Duodenal mucosa (tissue), 2 donors: ENCODE measurements around the gene SSUH2.
A peak's percentile ranks its signal among the peaks of the same experiment; 100 is the strongest.
"Not testable (repeated sequence)": the region's sequence is repeated elsewhere in the genome, so short reads cannot be mapped to it uniquely, and the experiment has no call there.

Experiments
- H3K27ac ChIP-seq: one replicate; pipeline ENCODE4 v1.7.0; 2013; ENCODE audit warnings: low read depth, low read length
- H3K27me3 ChIP-seq, 2 donors: one replicate each; pipeline ENCODE4 v1.7.0; 2013; ENCODE audit warnings: low read length in 2 of 2, control low read depth in 1 of 2; ENCODE audit not compliant: insufficient read depth in 2 of 2, control insufficient read depth in 1 of 2
- H3K36me3 ChIP-seq, 2 donors: one replicate each; pipeline ENCODE4 v1.7.0; 2013; ENCODE audit warnings: low read length in 2 of 2, control low read depth in 1 of 2; ENCODE audit not compliant: insufficient read depth in 2 of 2, control insufficient read depth in 1 of 2
- H3K4me1 ChIP-seq, 2 donors: one replicate each; pipeline ENCODE4 v1.7.0; 2013; ENCODE audit warnings: low read length in 2 of 2, control low read depth in 1 of 2; ENCODE audit not compliant: insufficient read depth in 2 of 2, control insufficient read depth in 1 of 2
- H3K4me3 ChIP-seq, 2 donors: one replicate each; pipeline ENCODE4 v1.7.0; 2013; ENCODE audit warnings: low read length in 2 of 2, low read depth in 1 of 2
- H3K9ac ChIP-seq, 2 donors: one replicate each; pipeline ENCODE4 v1.7.0; 2013; ENCODE audit warnings: low read length in 2 of 2, low read depth in 1 of 2
- H3K9me3 ChIP-seq, 2 donors: one replicate each; pipeline ENCODE4 v1.7.0; 2013; ENCODE audit warnings: low read length in 2 of 2, control low read depth in 1 of 2; ENCODE audit not compliant: control insufficient read depth in 1 of 2

Gene SSUH2

DNA sequence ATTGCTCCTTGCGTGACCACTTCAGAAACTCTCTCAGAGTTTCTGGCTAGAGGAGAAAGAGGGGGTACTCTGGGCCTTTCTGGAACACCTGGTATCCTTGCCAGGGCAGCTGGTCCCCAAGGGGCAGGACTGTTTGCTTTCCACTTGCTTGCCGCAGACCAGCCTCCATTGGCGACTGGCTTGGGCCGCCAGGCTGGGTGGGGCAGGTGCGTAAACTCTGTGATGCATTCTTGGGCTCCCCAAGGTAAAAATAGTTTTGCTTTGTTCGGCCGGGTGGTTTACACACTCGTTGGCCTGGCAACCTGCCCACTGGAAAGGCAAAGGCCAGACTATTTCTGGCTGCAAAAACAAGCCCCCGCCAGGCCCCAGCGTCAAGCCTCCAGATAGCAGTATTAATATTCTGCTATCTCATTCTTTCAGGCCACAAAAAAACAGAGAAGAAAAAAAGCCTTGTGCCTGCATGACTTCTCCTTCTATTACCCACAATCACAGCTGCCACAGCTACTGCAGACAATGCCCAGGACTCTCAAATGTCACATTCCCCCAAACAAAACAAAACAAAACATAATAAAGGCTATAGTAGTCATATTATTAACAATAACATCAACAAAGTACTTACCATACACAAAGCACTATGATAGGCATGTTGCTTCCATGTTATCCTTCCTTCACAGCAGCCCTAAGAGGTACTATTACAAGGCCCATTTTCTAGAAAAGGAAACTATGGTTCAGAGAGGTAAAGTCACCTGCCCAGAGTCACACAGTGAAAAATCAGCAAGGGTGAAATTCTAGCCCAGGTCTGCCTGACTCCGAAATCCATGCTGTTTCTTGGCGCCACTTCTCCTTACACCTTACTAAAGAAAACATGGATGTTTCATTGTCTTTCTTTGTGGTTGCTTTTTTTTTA, 14.0 kb upstream of the SSUH2 start:
- Histone ChIP-seq H3K4me3 (no peak overlapping the region), H3K27me3 (no peaks in the 10 kb centered on the region), H3K4me1 (peaks cover 10 to 12% of the 10 kb centered on the region in 2 donors), H3K27ac (no peak overlapping the region), H3K9me3 (no peaks in the 10 kb centered on the region), H3K9ac (peak overlapping the region in 1 of 2 donors; percentile 28), H3K36me3 (no peaks in the 10 kb centered on the region)

DNA sequence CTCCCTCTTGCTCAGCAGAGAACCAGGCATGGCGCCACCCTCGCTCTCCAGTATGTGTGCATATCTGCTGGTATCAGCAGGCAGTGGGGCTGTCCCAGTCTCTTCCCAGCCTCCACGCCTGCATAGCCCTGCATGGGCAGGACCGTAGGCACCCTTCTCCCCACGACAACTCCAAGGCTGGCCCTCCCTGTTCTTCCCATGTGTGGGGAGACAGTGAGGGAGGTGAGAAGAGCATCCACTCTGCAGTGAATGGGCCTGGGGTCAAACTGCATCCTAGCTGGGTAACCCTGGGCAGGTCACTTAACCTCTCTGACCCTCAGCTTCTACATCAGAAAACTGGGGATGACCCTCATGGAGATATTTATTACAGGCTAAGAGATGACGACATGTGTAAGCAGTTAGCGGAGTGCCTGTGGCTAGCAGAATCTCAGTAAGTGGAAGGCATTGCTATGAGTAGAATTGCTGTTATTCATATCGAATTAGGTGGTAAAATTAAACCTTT, 13.3 kb upstream of the SSUH2 start:
- peaks cover 12% of the 10 kb centered on the region in 2 donors for H3K4me1 ChIP-seq
- no peaks in the 10 kb centered on the region for H3K9me3 ChIP-seq
- peak overlapping the region in 1 of 2 donors; percentile 28 for H3K9ac ChIP-seq
- no peak overlapping the region for H3K27ac ChIP-seq
- H3K27me3 ChIP-seq = no peaks in the 10 kb centered on the region
- no peak overlapping the region for H3K4me3 ChIP-seq
- H3K36me3 ChIP-seq = no peaks in the 10 kb centered on the region

DNA sequence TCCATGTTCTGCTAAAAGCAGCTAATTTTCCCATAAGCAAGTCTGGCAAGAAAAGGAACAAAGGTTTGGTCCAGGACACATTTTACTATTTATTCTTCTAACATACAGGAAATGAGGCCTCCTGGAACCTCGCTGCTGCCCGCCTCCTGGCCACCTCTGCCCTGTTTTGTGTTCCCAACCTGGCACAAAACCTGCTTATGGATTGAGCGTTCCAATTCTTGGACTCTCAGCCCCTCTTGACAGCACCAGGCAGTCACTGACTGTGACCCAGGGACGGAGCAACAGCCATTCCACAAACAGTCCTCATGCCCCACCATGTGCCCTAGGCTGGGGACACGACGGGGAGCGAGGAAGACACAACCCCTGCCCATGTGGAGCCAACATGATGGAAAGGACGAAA, 11.6 kb upstream of the SSUH2 start:
- no peaks in the 10 kb centered on the region for H3K27me3 ChIP-seq
- H3K9me3 ChIP-seq = no peaks in the 10 kb centered on the region
- H3K4me1 ChIP-seq = peaks cover 21 to 24% of the 10 kb centered on the region in 2 donors
- no peaks in the 10 kb centered on the region for H3K36me3 ChIP-seq
- H3K4me3 ChIP-seq = no peak overlapping the region
- no peak overlapping the region for H3K27ac ChIP-seq
- no peak overlapping the region for H3K9ac ChIP-seq

DNA sequence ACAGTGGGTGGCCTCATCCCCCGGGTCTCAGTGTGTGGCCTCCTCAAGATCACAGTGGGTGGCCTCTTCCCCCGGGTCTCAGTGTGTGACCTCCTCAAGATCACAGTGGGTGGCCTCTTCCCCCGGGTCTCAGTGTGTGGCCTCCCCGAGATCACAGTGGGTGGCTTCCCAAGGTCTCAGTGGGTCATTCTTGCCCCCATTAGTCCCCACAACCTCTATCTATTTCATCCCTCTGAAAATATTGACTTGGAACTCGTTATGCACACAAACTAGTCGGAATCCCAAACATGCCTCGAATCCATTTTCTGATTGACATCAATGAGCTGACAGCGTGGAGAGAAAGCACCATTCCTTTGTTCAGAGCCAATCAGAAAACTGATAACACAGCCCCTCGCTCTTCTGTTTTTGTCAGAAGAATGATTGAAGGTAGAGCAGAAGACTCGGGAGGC, 10.8 kb upstream of the SSUH2 start:
- Histone ChIP-seq H3K4me1 (peaks cover 21 to 24% of the 10 kb centered on the region in 2 donors), H3K4me3 (no peak overlapping the region), H3K27ac (no peak overlapping the region), H3K27me3 (no peaks in the 10 kb centered on the region), H3K36me3 (no peaks in the 10 kb centered on the region), H3K9me3 (no peaks in the 10 kb centered on the region), H3K9ac (no peak overlapping the region)

- not testable (repeated sequence) for H3K36me3 ChIP-seq
These were observed 10.2 kb upstream of the SSUH2 start for GRCh38 chr3:8654572-8655329.

DNA sequence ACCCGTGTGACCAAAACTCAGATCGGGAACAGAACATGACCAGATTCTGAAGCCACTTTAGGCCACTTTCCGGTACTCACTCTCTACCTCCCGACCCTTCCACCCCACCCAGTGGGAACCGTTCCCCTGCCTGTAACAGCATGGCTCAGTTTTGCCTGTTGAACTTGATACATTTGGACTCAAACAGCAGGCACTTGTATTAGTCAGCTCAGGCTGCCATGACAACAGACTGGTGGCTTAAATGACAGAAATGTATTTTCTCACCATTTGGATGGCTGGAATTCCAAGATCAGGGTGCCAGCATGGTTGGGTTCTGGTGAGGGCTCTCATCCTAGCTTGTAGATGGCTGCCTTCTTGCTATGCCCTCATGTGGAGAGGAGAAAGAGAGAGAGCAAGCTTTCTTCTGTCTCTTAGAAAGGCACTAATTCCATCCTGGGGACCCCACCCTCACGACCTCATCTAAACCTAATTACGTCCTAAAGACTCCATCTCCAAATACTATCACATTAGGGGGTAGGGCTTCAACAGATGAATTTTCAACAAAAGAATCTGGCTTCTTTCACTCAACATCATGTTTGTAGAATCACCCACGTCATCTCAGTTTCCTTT, 9.3 kb upstream of the SSUH2 start:
- Histone ChIP-seq H3K27ac (no peak overlapping the region), H3K9ac (no peak overlapping the region), H3K9me3 (no peaks in the 10 kb centered on the region), H3K4me1 (peaks cover 21 to 27% of the 10 kb centered on the region in 2 donors), H3K27me3 (no peaks in the 10 kb centered on the region), H3K4me3 (no peak overlapping the region), H3K36me3 (no peaks in the 10 kb centered on the region)

More at GRCh38 chr3:8654572-8655329, 10.2 kb upstream of the SSUH2 start:
- H3K9ac ChIP-seq, H3K27ac ChIP-seq, H3K4me3 ChIP-seq, H3K9me3 ChIP-seq, H3K27me3 ChIP-seq: not testable (repeated sequence)
- peaks cover 21 to 24% of the 10 kb centered on the region in 2 donors for H3K4me1 ChIP-seq

DNA sequence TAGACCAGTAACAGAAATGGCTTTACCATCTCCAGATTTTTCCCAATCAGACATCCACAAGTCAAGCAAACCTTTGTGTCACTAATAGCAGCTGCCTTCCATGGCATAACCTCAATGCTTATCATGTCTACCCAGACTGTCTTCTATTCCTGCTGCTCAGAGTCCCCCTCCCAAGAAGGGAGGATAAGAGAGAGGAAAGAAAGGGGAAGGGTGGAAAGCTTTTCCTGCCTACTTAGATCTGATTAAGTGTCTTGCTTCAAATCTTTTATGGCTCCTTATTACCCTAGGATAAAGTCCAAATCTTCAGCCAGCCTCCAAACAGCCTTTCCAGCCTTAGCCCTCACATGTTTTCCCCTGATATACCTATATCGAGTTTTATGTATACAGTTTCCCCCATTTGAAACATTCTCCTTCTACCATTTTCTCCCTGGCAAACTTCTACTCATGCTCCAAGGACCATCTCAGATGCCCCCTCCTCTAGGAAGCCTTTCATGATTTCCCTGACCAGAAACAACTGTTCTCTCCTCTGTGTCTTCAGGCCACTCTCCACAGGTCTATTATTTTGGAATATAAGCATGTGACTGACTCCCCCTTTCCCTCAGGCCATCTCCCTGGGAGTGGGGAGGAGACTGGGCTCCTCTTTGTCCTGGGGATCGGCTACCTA, 7.9 kb upstream of the SSUH2 start:
- H3K27ac ChIP-seq = no peak overlapping the region
- H3K27me3 ChIP-seq = no peaks in the 10 kb centered on the region
- H3K4me1 ChIP-seq = peaks cover 13 to 23% of the 10 kb centered on the region in 2 donors
- peak overlapping the region; percentile 18 to 26 for H3K4me3 ChIP-seq
- H3K36me3 ChIP-seq = no peaks in the 10 kb centered on the region
- peak overlapping the region in 1 of 2 donors; percentile 16 for H3K9ac ChIP-seq
- H3K9me3 ChIP-seq = no peaks in the 10 kb centered on the region

- Histone ChIP-seq H3K9ac (peak overlapping the region in 1 of 2 donors; percentile 16), H3K27ac (no peak overlapping the region), H3K4me3 (peak overlapping the region; percentile 18 to 26), H3K4me1 (peaks cover 15 to 26% of the 10 kb centered on the region in 2 donors), H3K9me3 (no peaks in the 10 kb centered on the region), H3K36me3 (no peaks in the 10 kb centered on the region), H3K27me3 (no peaks in the 10 kb centered on the region)
These were observed 7.1 kb upstream of the SSUH2 start for GRCh38 chr3:8651418-8652323.
